ENCODE results near the gene KIF11. TPM values are rescaled to one million over a fixed set of nuclear protein-coding genes. Genes with fewer than 3 reads are reported as not detected.

The KIF11 gene
- total and polyA plus RNA-seq, 2 donors (not counting 3 experiments of a cell fraction or from before 2014, with no cell fraction given), result 7.3 to 42.6 TPM

- H3K4me1 ChIP-seq (ENCODE audit: control insufficient read depth, extremely low read depth, insufficient read depth, low read length), result peaks cover 13% of the 10 kb centered on the region
- no TSS peak for BruUV-seq (replicated peaks)
- DNase-seq (ENCODE audit: low read depth, low spot score), result no peak
- H4K20me1 ChIP-seq (replicated peaks; ENCODE audit: control insufficient read depth, extremely low read depth, insufficient read depth, low read length), result no peaks in the 10 kb centered on the region
- H3K27me3 ChIP-seq (ENCODE audit: control insufficient read depth in 2 of 2, insufficient read depth in 2 of 2, low read length in 2 of 2), result no peaks in the 10 kb centered on the region
- TF ChIP-seq FOS (IDR thresholded peaks at IDR 0.05; ENCODE audit: borderline replicate concordance, insufficient read depth, low read length), result no peak
- TF ChIP-seq JUN (IDR thresholded peaks at IDR 0.05; ENCODE audit: borderline replicate concordance, insufficient read depth, insufficient read length, low read depth), result no peak
- TF ChIP-seq MYC (IDR thresholded peaks at IDR 0.05; ENCODE audit: low read depth, low read length), result no peak
- TF ChIP-seq GATA2 (IDR thresholded peaks at IDR 0.05; ENCODE audit: insufficient read depth, insufficient read length, low read depth, low read length), result no peak
- no peak for TF ChIP-seq EZH2 (IDR thresholded peaks at IDR 0.05; ENCODE audit: borderline replicate concordance, low read depth, low read length, severe bottlenecking)
- TF ChIP-seq, protein P1, sequence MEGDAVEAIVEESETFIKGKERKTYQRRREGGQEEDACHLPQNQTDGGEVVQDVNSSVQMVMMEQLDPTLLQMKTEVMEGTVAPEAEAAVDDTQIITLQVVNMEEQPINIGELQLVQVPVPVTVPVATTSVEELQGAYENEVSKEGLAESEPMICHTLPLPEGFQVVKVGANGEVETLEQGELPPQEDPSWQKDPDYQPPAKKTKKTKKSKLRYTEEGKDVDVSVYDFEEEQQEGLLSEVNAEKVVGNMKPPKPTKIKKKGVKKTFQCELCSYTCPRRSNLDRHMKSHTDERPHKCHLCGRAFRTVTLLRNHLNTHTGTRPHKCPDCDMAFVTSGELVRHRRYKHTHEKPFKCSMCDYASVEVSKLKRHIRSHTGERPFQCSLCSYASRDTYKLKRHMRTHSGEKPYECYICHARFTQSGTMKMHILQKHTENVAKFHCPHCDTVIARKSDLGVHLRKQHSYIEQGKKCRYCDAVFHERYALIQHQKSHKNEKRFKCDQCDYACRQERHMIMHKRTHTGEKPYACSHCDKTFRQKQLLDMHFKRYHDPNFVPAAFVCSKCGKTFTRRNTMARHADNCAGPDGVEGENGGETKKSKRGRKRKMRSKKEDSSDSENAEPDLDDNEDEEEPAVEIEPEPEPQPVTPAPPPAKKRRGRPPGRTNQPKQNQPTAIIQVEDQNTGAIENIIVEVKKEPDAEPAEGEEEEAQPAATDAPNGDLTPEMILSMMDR (IDR thresholded peaks at IDR 0.05; ENCODE audit: extremely low read depth in 1 of 2, insufficient read depth in 1 of 2, low read depth in 1 of 2, low read length in 2 of 2), result no peak
- TF ChIP-seq, protein P2, sequence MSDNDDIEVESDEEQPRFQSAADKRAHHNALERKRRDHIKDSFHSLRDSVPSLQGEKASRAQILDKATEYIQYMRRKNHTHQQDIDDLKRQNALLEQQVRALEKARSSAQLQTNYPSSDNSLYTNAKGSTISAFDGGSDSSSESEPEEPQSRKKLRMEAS (IDR thresholded peaks at IDR 0.05; ENCODE audit: insufficient read depth, insufficient read length), result no peak
- no peak overlapping the region for H3K27ac ChIP-seq (ENCODE audit: insufficient read depth, low read depth, low read length)
- H3K79me2 ChIP-seq (ENCODE audit: control insufficient read depth, insufficient read depth, low read length), result peaks cover 8% of the 10 kb centered on the region
- no peak for FAIRE-seq
- peaks cover 0 to 3% of the 10 kb centered on the region in 2 experiments for H3K36me3 ChIP-seq (ENCODE audit: control insufficient read depth in 2 of 2, extremely low read depth in 1 of 2, insufficient read depth in 2 of 2, low read length in 2 of 2)
- intact Hi-C loops (cut with micrococcal nuclease), result loop anchor here (5.0 kb wide), 1 partner anchor 121 kb away; no protein-coding TSS in a partner anchor
- dilution Hi-C loops (cut with MboI; ENCODE audit: extremely low pct_ligation_motif_present, low sequenced_read_pairs), result no loop called here
- H3K9me3 ChIP-seq (replicated peaks; ENCODE audit: control insufficient read depth, insufficient read depth, low read length), result no peaks in the 10 kb centered on the region
- no peak overlapping the region for H3K9ac ChIP-seq (replicated peaks; ENCODE audit: extremely low read depth, insufficient read depth, low read length)
- H2AFZ ChIP-seq (ENCODE audit: low read depth, low read length), result no peak overlapping the region
- ChIA-PET CTCF (interaction anchor here (1.0 to 2.5 kb wide), 4 partner anchors 25 to 121 kb away, joined by 3 to 16 read pairs (median 4); no protein-coding TSS in a partner anchor), POLR2A (interaction anchor here (0.7 kb wide), 1 partner anchor 49 kb away, joined by 3 read pairs; no protein-coding TSS in a partner anchor)
- no peak overlapping the region for H3K4me3 ChIP-seq (replicated peaks in 1 of 3; ENCODE audit: insufficient read depth in 1 of 3, low read depth in 1 of 3, low read length in 3 of 3)
- no peaks in the 10 kb centered on the region for H3K9me1 ChIP-seq (replicated peaks; ENCODE audit: control insufficient read depth, extremely low read depth, insufficient read depth, low read length)
- H3K4me2 ChIP-seq (ENCODE audit: insufficient read depth, low read length), result no peak overlapping the region
Measured at GRCh38 chr10:92638037-92638436, 45.1 kb downstream of the KIF11 start.

All from endothelial cell of umbilical vein (primary cell).